Gastroesophageal sphincter (tissue), 3 donors: ENCODE results near the gene CASQ2.

Experiments
- POLR2A ChIP-seq, 2 donors: fragments of 450-650 bp; IDR thresholded peaks; one replicate each; pipeline ENCODE4 v1.6.1; 2017; ENCODE audit warnings: antibody characterized with exemption in 2 of 2, mild to moderate bottlenecking in 2 of 2, moderate library complexity in 1 of 2
- TF ChIP-seq, protein P1 (sequence below), 4 experiments: fragments of 200-600 bp in 2 of 4; fragments of 450-650 bp in 2 of 4; sonication (generic) in 1 of 4; IDR thresholded peaks; one replicate each; pipeline ENCODE4 v1.5.1; 2017 to 2019; ENCODE audit warnings: antibody characterized with exemption in 4 of 4, mild to moderate bottlenecking in 2 of 4, moderate library complexity in 2 of 4

- TF ChIP-seq, protein P1, sequence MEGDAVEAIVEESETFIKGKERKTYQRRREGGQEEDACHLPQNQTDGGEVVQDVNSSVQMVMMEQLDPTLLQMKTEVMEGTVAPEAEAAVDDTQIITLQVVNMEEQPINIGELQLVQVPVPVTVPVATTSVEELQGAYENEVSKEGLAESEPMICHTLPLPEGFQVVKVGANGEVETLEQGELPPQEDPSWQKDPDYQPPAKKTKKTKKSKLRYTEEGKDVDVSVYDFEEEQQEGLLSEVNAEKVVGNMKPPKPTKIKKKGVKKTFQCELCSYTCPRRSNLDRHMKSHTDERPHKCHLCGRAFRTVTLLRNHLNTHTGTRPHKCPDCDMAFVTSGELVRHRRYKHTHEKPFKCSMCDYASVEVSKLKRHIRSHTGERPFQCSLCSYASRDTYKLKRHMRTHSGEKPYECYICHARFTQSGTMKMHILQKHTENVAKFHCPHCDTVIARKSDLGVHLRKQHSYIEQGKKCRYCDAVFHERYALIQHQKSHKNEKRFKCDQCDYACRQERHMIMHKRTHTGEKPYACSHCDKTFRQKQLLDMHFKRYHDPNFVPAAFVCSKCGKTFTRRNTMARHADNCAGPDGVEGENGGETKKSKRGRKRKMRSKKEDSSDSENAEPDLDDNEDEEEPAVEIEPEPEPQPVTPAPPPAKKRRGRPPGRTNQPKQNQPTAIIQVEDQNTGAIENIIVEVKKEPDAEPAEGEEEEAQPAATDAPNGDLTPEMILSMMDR (IDR thresholded peaks at IDR 0.05) = no peak
- TF ChIP-seq POLR2A (IDR thresholded peaks at IDR 0.05) = no peak
Observed at GRCh38 chr1:115765091-115765490, 3.4 kb downstream of the CASQ2 start.
